GM12878 (cell line): ENCODE results near the gene ASB7.

ENCODE experiments used
- CBX5 ChIP-seq: sonication (generic); IDR thresholded peaks from 2 replicates; pipeline ENCODE4 v1.6.1; 2016; ENCODE audit warnings: low read depth, moderate library complexity, mild to moderate bottlenecking, inconsistent platforms
- CTCF ChIP-seq, 3 experiments: IDR thresholded peaks in 2 of 3; conservative IDR thresholded peaks in 1 of 3; 2 replicates each; pipeline ENCODE4 v1.5.1; 2011; ENCODE audit warnings: low read depth in 3 of 3, low read length in 3 of 3, mild to moderate bottlenecking in 3 of 3, control low read depth in 2 of 3, moderate library complexity in 2 of 3, inconsistent platforms in 1 of 3, mixed read lengths in 1 of 3; ENCODE audit not compliant: control insufficient read depth in 2 of 3, insufficient read depth in 1 of 3; ENCODE audit errors: extremely low read depth in 1 of 3
- EP300 ChIP-seq, 2 experiments: fragments of 150-350 bp in 1 of 2; IDR thresholded peaks; 2 replicates each; pipeline ENCODE4 v1.6.1; 2011 to 2012; ENCODE audit warnings: low read depth in 2 of 2, low read length in 2 of 2, borderline replicate concordance in 1 of 2, improper control_type of control experiment in 1 of 2, inconsistent platforms in 1 of 2; ENCODE audit not compliant: control insufficient read depth in 1 of 2
- ESRRA ChIP-seq: IDR thresholded peaks from 2 replicates; pipeline ENCODE4 v1.6.1; 2012; ENCODE audit warnings: mild to moderate bottlenecking, low read length, improper control_type of control experiment
- EZH2 ChIP-seq: IDR thresholded peaks from 2 replicates; pipeline ENCODE4 v1.6.1; 2012; ENCODE audit warnings: low read depth, mild to moderate bottlenecking, control low read depth, inconsistent platforms, low read length, borderline replicate concordance; ENCODE audit not compliant: control insufficient read depth
- POLR2A ChIP-seq: IDR thresholded peaks from 2 replicates; pipeline ENCODE4 v1.6.1; 2011; ENCODE audit warnings: low read depth, mild to moderate bottlenecking, low read length
- POLR2AphosphoS2 ChIP-seq: IDR thresholded peaks from 2 replicates; pipeline ENCODE4 v1.6.1; 2011; ENCODE audit warnings: low read depth, mild to moderate bottlenecking, low read length, improper control_type of control experiment, moderate library complexity
- RCOR1 ChIP-seq: conservative IDR thresholded peaks from 2 replicates; pipeline ENCODE4 v1.6.1; 2012; ENCODE audit warnings: low read depth, low read length, improper control_type of control experiment
- TARDBP ChIP-seq: IDR thresholded peaks from 2 replicates; pipeline ENCODE4 v1.6.1; 2016; ENCODE audit warnings: borderline replicate concordance
- ZNF274 ChIP-seq: IDR thresholded peaks from one replicate; pipeline ENCODE4 v1.8.0; 2011; ENCODE audit not compliant: insufficient read length, insufficient read depth

DNA sequence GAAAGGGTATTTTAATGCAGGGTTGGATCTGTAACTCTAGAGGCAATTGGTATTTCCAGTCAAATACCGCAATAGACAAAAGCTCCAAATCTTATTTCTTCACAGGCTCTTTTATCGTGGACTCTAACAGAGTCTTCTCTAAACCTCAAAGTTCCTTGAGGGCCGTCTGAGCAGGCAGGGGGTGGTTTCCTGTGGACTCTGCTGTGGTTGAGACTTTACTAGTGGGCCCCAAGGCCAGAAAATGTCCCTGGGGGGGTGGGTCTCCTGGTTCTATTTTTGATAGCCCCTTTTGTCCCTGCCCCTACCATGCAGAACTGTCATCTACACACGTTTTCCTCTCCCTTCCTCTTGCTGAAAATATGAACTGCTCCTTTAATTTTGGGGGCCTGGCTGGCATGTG is 80.1 kb downstream of the ASB7 start:
- TF ChIP-seq CTCF (IDR thresholded peaks at IDR 0.05 in 2 of 3, conservative IDR thresholded peaks at IDR 0.05 in 1 of 3; ENCODE audit: control insufficient read depth in 2 of 3, extremely low read depth in 1 of 3, insufficient read depth in 1 of 3, low read depth in 3 of 3, low read length in 3 of 3) (no peak), EP300 (IDR thresholded peaks at IDR 0.05; ENCODE audit: borderline replicate concordance in 1 of 2, control insufficient read depth in 1 of 2, low read depth in 2 of 2, low read length in 2 of 2) (no peak), TARDBP (no peak), EZH2 (no peak), CBX5 (no peak), ZNF274 (no peak), RCOR1 (no peak), POLR2A (no peak), ESRRA (no peak), POLR2AphosphoS2 (no peak)
